DMS114 treated with DMSO at 0.1 percent for 48 hours (cell line): ENCODE measurements around the gene STMND1.
"Not testable (repeated sequence)": the region's sequence is repeated elsewhere in the genome, so short reads cannot be mapped to it uniquely, and the experiment has no call there.

ENCODE experiments used
- DNase-seq: peaks from one replicate; lab custom pipeline; 2025; ENCODE audit not compliant: unreplicated experiment; lab: John Stamatoyannopoulos, UW

The STMND1 gene

GRCh38 chr6:17101422-17102257 lies at the start of gene STMND1:
STMND1 (plus strand) TSS chr6:17102050; CDS start chr6:17102258, 208 bp downstream.
- no peak for DNase-seq

- DNase-seq, result no peak
Measured at GRCh38 chr6:17054647-17055046, 47.2 kb upstream of the STMND1 start.

DNA sequence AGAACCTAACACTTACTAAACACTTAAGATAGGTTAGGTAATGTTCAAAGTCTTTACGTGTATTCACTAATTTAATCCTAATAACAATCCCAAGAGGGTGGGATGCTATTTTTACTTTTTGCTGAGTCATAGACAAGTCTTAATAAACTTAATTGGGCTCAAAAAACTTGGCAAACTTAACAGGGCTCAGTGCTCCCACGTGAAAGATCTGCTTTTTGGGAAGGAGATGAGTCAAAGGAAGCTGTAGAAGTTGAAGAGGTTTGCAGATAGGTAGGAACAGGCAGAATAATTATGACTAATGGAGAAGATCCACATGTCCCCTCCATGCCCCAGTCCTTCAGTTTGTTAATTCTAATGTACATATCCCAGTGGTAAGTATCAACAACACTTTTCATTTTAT lies 44.5 kb upstream of the STMND1 start:
- no peak for DNase-seq

- no peak for DNase-seq
Measured at GRCh38 chr6:17058550-17058949, 43.3 kb upstream of the STMND1 start.

DNA sequence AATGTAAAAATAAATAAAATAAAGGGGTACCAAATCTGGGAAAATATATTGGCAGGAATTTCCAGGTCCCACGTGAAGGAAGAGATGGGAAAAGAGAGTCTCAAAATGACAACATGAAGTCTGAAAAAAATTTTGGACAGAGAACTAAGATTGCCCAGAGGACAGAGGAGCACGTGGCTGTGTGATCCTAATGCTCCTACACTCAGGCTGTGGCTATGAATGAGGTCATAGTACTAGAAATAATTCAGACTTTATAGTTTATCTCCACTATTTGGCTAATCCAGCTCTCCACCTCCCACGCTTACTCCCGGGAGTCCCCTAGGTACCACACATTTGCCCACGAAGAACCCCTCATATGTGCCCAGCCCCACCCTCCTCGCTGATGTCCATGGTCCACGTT lies 42.8 kb upstream of the STMND1 start:
- no peak for DNase-seq

- DNase-seq, result no peak
Measured at GRCh38 chr6:17059850-17060249, 42.0 kb upstream of the STMND1 start.

DNA sequence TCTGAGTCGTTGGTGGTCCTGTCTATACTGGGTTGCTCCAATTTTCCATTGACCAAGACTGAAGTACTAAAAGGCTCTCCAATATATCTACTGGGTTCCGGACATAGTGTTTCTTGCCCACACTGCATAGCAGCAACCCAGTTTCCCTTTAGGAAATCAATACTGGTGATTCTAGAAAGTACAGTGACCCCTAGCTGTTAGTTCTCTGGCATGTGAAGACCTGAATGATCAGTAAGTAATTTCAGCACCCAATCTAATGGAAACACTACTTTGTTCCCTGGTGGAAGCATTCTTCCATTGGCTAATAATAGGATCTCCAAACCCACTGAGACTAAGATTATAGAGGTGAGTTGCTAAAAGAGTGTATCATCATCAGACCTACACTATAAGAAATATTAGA lies 40.8 kb upstream of the STMND1 start:
- DNase-seq, result no peak

- no peak for DNase-seq
Measured at GRCh38 chr6:17062871-17063440, 38.9 kb upstream of the STMND1 start.

DNA sequence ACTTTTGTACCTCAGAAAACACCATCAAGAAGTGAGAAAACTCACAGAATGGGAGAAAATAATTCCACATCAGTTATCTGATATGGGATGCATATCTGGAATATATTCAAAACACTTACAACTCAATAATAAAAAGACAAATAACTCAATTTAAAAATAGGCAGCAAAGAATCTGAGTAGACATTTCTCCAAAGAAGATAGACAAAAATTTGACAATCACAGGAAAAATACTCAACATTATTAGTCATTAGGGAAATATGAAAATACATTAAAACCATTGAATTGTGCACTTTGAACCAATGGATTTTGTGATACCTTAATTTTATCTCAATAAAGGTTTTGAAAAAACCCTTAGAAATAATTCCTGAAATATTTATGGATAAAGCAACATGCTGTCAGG lies 36.9 kb upstream of the STMND1 start:
- no peak for DNase-seq

DNA sequence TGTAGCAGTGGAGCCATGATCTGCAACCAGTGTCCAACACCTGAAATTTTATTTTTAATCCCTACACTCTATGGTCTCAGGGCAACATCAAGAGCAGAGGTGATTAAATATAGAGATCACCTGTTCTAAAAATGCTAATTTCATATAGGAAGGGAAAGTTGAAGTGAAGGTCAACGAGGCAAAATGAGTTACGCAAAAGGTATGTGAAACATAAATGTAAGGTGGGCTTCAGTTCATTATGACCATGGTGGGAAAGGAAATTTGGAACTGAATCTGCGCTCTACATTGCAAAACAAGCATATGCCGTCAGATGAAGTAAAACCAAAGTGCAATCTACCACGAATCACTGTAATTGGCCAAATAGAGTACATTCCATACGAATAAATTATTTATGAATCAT lies 35.2 kb upstream of the STMND1 start:
- no peak for DNase-seq

DNA sequence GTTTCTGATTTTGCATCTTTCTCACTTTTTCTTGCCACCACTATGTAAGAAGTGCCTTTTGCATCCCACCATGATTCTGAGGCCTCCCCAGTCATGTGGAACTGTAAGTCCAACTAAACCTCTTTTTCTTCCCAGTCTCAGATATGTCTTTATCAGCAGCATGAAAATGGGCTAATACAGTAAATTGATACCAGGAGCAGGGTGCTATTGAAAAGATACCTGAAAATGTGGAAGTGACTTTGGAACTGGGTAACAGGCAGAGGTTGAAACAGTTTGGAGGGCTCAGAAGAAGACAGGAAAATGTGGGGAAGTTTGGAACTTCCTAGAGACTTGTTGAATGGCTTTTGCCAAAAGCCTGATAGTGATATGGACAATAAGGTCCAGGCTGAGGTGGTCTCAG lies 32.9 kb upstream of the STMND1 start:
- DNase-seq, result not testable (repeated sequence)

- DNase-seq, result not testable (repeated sequence)
Measured at GRCh38 chr6:17070400-17070799, 31.4 kb upstream of the STMND1 start.

DNA sequence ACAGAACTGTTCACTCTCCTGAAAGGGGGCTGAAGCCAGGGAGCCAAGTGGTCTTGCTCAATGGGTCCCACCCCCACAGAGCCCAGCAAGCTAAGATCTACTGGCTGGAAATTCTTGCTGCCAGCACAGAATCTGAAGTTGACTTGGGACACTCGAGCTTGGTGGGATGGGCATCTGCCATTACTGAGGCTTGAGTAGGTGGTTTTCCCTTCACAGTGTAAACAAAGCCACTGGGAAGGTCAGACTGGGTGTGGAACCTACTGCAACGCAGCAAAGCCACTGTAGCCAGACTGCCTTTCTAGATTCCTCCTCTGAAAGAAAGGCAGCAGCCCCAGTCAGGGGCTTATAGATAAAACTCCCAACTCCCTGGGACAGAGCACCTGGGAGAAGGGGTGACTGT lies 28.3 kb upstream of the STMND1 start:
- DNase-seq, result not testable (repeated sequence)

GRCh38 chr6:17081273-17081672 lies 20.6 kb upstream of the STMND1 start:
- no peak for DNase-seq

GRCh38 chr6:17081860-17082508 lies 19.9 kb upstream of the STMND1 start:
- DNase-seq, result no peak

DNA sequence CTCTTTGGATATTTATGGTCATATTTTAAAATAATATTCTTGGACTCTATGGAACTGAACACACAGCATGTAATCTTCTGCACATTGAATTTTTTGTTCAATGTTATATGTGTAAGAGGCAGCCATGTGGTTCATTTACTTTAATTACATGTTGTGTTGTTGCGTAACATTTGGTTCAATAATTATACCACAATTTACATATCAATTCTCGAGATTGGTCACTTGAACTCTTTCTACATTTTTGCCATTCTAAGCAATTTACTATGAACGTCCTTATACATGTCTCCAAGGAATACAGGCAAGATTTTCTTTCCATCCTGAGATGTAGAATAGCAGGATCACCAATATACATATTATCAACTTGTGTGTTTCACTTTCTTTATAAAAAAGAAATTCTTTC lies 18.5 kb upstream of the STMND1 start:
- DNase-seq, result no peak

DNA sequence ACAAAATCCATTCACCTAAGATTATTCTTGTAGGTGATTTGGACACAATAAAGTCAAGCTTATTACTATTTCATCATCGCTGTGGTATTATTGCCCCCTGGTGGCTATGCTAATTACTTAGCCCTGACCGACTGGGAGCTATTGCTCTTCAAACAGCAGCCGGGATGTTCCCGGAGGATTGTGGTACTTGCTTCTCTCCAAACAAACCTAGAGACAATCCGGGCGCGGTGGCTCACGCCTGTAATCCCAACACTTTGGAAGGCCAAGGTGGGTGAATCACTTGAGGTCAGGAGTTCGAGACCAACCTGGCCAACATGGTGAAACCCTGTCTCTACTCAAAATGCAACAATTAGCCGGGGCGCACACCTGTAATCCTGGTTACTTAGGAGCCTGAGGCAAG lies 15.4 kb upstream of the STMND1 start:
- DNase-seq, result peak; percentile 71

DNA sequence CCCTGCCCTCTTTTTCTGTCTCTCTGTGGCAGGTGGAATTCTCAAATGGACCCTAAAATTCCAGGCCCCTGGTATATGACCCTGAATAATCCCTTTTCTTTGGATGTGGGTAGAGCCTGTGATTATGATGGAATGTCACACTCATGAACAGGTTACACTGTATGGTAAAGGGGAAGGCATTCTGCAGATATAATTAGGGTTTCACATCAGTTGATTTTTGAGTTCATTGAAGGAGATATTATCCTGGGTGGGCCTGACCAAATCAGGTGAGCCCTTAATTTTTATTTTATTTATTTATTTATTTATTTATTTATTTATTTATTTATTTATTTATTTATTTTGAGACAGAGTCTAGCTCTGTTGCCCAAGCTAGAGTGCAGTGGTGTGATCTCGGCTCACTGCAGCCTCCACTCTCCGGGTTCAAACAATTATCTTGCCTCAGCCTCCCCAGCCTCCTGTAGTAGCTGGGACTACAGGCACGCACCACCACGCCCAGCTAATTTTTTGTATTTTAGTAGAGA lies 13.7 kb upstream of the STMND1 start:
- no peak for DNase-seq

GRCh38 chr6:17091122-17091521 lies 10.7 kb upstream of the STMND1 start:
- DNase-seq, result no peak

GRCh38 chr6:17093686-17094085 lies 8.2 kb upstream of the STMND1 start:
- no peak for DNase-seq

GRCh38 chr6:17096096-17096495 lies 5.8 kb upstream of the STMND1 start:
- DNase-seq, result no peak

DNA sequence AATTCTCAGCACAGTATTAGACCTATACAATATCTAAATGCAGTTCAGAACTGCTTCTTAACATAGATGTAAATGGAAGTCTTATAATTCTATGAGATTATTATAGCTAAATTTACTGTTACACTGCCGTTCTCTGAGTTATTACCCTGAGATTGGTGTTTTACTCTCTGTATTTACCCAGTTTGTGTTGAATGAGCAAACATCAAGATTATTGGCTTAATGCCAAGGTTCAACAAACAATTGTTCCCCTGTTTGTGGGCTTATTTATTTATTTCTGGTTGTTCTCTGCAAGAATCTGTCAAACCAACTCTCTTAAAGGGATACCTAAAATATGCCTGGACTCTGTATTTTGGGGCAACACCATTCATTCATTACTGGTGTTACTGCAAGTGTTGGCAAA lies 5.2 kb upstream of the STMND1 start:
- DNase-seq, result no peak
